Aorta (tissue), 5 donors: ENCODE results near the gene RGMA. TPM values are rescaled to one million over a fixed set of nuclear protein-coding genes. Genes with fewer than 3 reads are reported as not detected.

Experiments used
- ATAC-seq: fragments of 200-7000 bp; cut with Tn5 transposase; one replicate; pipeline ENCODE4 v1.9.1; 2022; ENCODE audit warnings: moderate library complexity; ENCODE audit not compliant: low FRiP score
- DNase-seq, 2 donors: peaks; one replicate each; pipeline ENCODE4 v3.0.0-alpha.2; 2020
- H3K27ac ChIP-seq, 2 donors: one replicate each; pipeline ENCODE4 v1.5.1; 2013; ENCODE audit warnings: low read length in 2 of 2, mild to moderate bottlenecking in 2 of 2, moderate library complexity in 2 of 2, control low read depth in 1 of 2, inconsistent platforms in 1 of 2, low read depth in 1 of 2
- H3K27me3 ChIP-seq, 2 donors: one replicate each; pipeline ENCODE4 v1.6.1; 2013; ENCODE audit warnings: control low read depth in 1 of 2, low read length in 1 of 2, mild to moderate bottlenecking in 1 of 2, moderate library complexity in 1 of 2; ENCODE audit not compliant: insufficient read depth in 2 of 2, control insufficient read depth in 1 of 2
- H3K36me3 ChIP-seq, 2 donors: one replicate each; pipeline ENCODE4 v1.6.1; 2013; ENCODE audit warnings: control low read depth in 1 of 2, low read length in 1 of 2, mild to moderate bottlenecking in 1 of 2; ENCODE audit not compliant: insufficient read depth in 2 of 2, control insufficient read depth in 1 of 2
- H3K4me1 ChIP-seq, 2 donors: one replicate each; pipeline ENCODE4 v1.6.1; 2013; ENCODE audit warnings: low read length in 2 of 2, control low read depth in 1 of 2, mild to moderate bottlenecking in 1 of 2, moderate library complexity in 1 of 2; ENCODE audit not compliant: insufficient read depth in 2 of 2, control insufficient read depth in 1 of 2
- H3K4me3 ChIP-seq, 2 donors: one replicate each; pipeline ENCODE4 v1.5.1; 2013; ENCODE audit warnings: low read length in 2 of 2, control low read depth in 1 of 2, mild to moderate bottlenecking in 1 of 2
- H3K9me3 ChIP-seq: one replicate; pipeline ENCODE4 v1.6.1; 2013; ENCODE audit warnings: mild to moderate bottlenecking, low read length; ENCODE audit not compliant: control insufficient read depth
- WGBS, 2 donors: extraction: QIAGEN DNeasy Blood & Tissue Kit; methylation state at CpG; one replicate each; pipeline ENCODE4 v1.1.7; 2013; 5-methylcytosine and 5-hydroxymethylcytosine counted together
- intact Hi-C, 2 donors: fragments of 100-400 bp; cut with DNase I; formaldehyde crosslinking; loops; one replicate each; pipeline versions ENCODE4 v1.14.2 to v1.15.0; 2022
- polyA plus RNA-seq, 2 donors: library from polyadenylated mRNA; stranded (reverse); fragments of 200-250 nt; gene quantifications; one replicate each; pipeline ENCODE4 v1.2.3, GENCODE V29; 2013
- total RNA-seq, 2 donors: library from RNA; stranded (reverse); fragmentation: NEBNext Ultra II Directional; extraction: Animal tissue kit (Norgen Biotek cat#: 25700); gene quantifications; one replicate each; pipeline ENCODE4 v1.2.1, GENCODE V29; 2021
- donor health status: healthy with polysubstance abuse.
- donor health status: Bipolar disorder and iron deficiency.
- donor health status: DM: no; HTN: no; CAD: no.
- donor health status: DM: no; HTN: no; CAD: no.
- donor health status: DM: yes; HTN: yes; CAD: no.

RGMA gene
- total and polyA plus RNA-seq, 4 donors, result 4.4 to 50.3 (median 19.4) TPM

DNA sequence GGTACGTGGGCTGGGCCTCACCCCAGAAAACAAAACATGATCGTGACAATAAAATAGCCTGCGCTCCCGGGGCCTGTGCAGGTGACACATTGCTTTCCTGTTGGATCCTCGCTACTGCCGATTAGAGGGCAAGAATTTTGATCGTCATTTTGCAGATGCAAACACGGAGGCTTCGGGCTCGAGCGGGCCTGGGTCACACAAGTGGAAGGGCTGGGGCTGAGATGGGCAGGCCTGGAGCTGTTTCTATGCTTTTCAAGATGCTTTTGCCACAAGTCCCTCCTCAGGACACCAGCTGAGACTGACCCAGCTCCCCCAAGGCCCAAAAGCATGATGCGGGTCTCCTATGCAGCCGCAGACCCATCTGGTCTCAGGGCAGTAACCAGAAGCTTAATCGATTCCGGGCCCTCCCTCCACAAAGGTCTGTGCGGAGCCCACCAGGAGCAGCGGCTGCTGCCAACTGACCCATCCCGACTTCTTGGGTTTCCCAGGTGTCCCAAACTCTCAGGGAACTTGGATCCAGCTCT lies 30.0 kb downstream of the RGMA start:
- DNase-seq (no peak), ATAC-seq (no peak)
- Histone ChIP-seq H3K4me3 (no peak overlapping the region), H3K4me1 (no peaks in the 10 kb centered on the region), H3K27ac (no peak overlapping the region), H3K9me3 (no peaks in the 10 kb centered on the region), H3K27me3 (no peaks in the 10 kb centered on the region), H3K36me3 (no peaks in the 10 kb centered on the region)
- WGBS, 2 donors, result 78 to 88% methylated on average over 18 of the region's 18 CpGs
- intact Hi-C loops, result no loop called here

DNA sequence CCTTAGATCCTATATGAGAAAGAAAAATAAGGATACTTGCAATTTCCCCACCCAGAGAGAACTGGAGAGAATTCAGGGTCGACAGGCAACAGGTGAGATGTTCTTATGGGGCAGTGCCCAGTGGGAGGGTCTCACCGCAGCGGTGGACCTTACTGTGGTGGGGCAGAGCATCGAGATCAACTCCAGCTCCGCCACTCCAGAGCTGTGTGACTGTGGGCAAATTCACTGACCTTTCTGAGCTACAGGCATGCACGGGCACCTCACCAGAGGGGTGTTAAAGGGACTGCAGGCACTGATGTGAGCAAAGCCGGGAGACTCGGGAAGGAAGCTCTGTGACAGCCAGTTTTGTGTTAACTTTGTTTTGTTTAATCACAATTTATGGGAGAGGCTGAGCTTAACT lies 30.9 kb downstream of the RGMA start:
- Histone ChIP-seq H3K4me1 (no peaks in the 10 kb centered on the region), H3K27ac (no peak overlapping the region), H3K9me3 (no peaks in the 10 kb centered on the region), H3K4me3 (no peak overlapping the region), H3K27me3 (no peaks in the 10 kb centered on the region), H3K36me3 (no peaks in the 10 kb centered on the region)
- WGBS, 2 donors, result 80 to 83% methylated on average over 8 of the region's 8 CpGs
- ATAC-seq, result no peak
- DNase-seq, result no peak
- intact Hi-C loops, result no loop called here

DNA sequence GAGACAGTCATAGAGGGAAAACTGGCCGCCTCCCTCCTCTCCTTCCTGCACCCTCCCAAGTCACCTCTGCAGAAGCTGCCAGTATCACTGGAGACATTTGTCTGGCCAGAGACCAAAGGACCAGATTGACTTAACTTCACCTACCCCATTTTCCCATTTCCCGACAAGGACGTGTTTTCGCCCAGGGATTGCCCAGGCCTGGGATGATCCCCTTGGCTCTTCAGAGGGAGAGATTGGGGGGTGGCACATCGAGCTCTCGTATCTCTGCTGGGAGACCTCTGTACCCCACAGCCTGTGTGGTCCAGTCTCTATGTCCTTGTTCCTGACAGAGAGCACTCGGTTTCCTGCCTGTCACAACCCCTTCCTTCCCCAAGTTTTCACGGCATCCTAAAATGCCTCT lies 31.4 kb downstream of the RGMA start:
- no peak overlapping the region for H3K27ac ChIP-seq
- WGBS, 2 donors, result 88 to 92% methylated on average over 8 of the region's 8 CpGs
- no peak overlapping the region for H3K4me3 ChIP-seq
- DNase-seq (no peak), ATAC-seq (no peak)
- intact Hi-C loops, result no loop called here
- no peaks in the 10 kb centered on the region for H3K27me3 ChIP-seq
- H3K4me1 ChIP-seq, result no peaks in the 10 kb centered on the region
- H3K9me3 ChIP-seq, result no peaks in the 10 kb centered on the region
- no peaks in the 10 kb centered on the region for H3K36me3 ChIP-seq

DNA sequence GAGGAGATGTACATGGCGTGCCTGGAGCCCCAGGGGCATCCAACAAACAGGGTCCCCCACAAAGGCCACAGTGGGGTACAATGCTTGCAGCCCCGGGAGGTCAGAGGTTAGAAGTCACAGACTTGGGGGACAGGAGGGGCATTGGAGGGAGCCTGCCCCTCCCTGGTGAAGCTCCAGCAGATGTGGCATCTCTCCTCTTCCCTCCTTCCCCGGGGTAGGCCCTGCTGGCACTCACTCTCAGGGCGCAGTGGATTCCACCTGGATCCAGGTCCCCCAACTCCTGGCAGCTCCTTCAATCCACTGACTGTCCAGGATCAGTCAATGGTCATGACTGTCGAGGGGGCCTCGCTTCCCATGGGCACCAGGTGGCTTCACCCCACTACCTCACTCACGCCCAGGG lies 32.2 kb downstream of the RGMA start:
- Histone ChIP-seq H3K4me3 (no peak overlapping the region), H3K9me3 (no peaks in the 10 kb centered on the region), H3K36me3 (no peaks in the 10 kb centered on the region), H3K4me1 (no peaks in the 10 kb centered on the region), H3K27ac (no peak overlapping the region), H3K27me3 (no peaks in the 10 kb centered on the region)
- 81 to 95% methylated on average over 7 of the region's 7 CpGs for WGBS, 2 donors
- intact Hi-C loops, result no loop called here
- ATAC-seq (no peak), DNase-seq (no peak)

DNA sequence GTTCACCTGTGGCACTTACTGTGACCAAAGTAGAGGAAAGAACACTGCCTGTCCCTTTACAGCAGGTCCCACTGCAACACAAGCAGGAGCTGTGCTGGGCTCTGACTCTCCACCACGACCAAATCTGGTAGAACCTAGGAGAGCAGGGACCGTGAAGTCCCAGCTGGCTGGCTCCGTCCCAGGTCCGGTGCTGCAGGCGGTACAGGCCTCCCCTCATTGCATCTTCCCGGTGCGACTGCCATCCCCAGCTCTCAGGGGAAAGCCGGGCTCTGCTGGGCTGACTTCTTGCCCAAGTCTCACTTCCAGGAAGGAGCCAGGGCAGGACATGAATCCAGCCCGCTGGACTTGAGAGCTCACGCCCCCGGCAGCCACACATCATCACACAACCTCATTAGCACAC lies 33.8 kb downstream of the RGMA start:
- DNase-seq, result no peak
- intact Hi-C loops, result no loop called here

DNA sequence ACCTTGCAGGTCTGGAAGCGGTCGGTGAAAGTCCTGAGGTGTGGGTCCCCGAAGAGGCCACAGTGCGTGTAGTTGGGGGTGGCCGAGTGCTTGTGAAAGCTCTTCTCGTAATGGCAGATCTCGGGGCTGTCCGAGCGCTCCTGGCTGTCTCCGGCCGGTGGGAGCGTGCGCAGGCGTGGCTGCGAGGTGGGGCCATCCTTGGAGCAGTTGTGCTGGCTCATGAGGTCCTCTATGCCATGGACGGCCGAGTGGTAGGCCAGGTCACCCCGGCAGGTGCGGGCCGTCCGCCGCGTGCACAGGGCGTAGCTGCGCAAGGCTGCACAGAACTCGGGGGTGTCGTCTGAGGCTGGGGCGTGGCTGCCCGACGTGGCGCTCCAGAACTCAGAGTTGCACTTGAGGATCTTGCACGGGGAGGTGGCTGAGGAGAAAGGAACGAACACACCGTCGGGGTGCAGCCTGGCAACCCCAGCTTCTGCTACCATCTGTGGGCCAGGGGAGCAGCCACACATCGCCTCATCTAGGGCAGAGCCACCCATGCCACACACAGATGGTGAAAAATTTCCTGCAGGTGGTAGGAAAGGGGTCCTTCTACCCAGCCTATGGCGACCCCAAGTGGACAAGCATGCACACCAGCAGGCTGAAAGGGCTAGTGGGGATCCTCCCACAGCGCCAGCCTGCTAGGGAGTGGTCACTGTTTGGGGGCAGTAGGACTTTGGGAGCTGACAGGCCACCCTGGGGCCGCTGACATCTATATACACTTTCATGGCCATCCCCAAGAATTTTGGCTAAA lies 36.7 kb downstream of the RGMA start:
- intact Hi-C loops, result no loop called here
- WGBS, 2 donors, result 94 to 95% methylated on average over 39 of the region's 39 CpGs

More for the DNA sequence above, 33.8 kb downstream of the RGMA start:
- no peak for ATAC-seq
- no peak overlapping the region for H3K4me3 ChIP-seq
- H3K4me1 ChIP-seq, result no peaks in the 10 kb centered on the region
- 48 to 61% methylated on average over 11 of the region's 11 CpGs for WGBS, 2 donors
- no peaks in the 10 kb centered on the region for H3K27me3 ChIP-seq
- no peaks in the 10 kb centered on the region for H3K9me3 ChIP-seq
- H3K27ac ChIP-seq, result no peak overlapping the region
- H3K36me3 ChIP-seq, result peaks cover 0 to 2% of the 10 kb centered on the region in 2 donors

GRCh38 chr15:93051236-93052089 lies 37.5 kb downstream of the RGMA start:
- ATAC-seq (no peak), DNase-seq (no peak)
- intact Hi-C loops, result no loop called here
- H3K27ac ChIP-seq, result no peak overlapping the region
- H3K9me3 ChIP-seq, result no peaks in the 10 kb centered on the region
- no peaks in the 10 kb centered on the region for H3K27me3 ChIP-seq
- 71 to 73% methylated on average over 32 of the region's 32 CpGs for WGBS, 2 donors
- peaks cover 0 to 3% of the 10 kb centered on the region in 2 donors for H3K36me3 ChIP-seq
- H3K4me3 ChIP-seq, result no peak overlapping the region
- H3K4me1 ChIP-seq, result no peaks in the 10 kb centered on the region

More for the DNA sequence above, 36.7 kb downstream of the RGMA start:
- H3K4me1 ChIP-seq, result no peaks in the 10 kb centered on the region
- H3K9me3 ChIP-seq, result no peaks in the 10 kb centered on the region
- H3K4me3 ChIP-seq, result no peak overlapping the region
- no peak for DNase-seq
- H3K27ac ChIP-seq, result no peak overlapping the region
- no peak for ATAC-seq
- H3K36me3 ChIP-seq, result peaks cover 0 to 3% of the 10 kb centered on the region in 2 donors
- no peaks in the 10 kb centered on the region for H3K27me3 ChIP-seq

GRCh38 chr15:93050648-93051047 lies 38.4 kb downstream of the RGMA start:
- no peaks in the 10 kb centered on the region for H3K27me3 ChIP-seq
- ATAC-seq (no peak), DNase-seq (no peak)
- H3K36me3 ChIP-seq, result peaks cover 0 to 3% of the 10 kb centered on the region in 2 donors
- H3K27ac ChIP-seq, result no peak overlapping the region
- no peaks in the 10 kb centered on the region for H3K4me1 ChIP-seq
- intact Hi-C loops, result no loop called here
- H3K4me3 ChIP-seq, result no peak overlapping the region
- WGBS, 2 donors, result 89 to 92% methylated on average over 13 of the region's 13 CpGs
- H3K9me3 ChIP-seq, result no peaks in the 10 kb centered on the region
